WI38 (cell line): ENCODE measurements around the gene YDJC.

Experiments used
- H3K4me3 ChIP-seq: 2 replicates; pipeline ENCODE4 v1.5.1; 2011; ENCODE audit warnings: low read depth, mild to moderate bottlenecking, control low read depth, low read length
- TF ChIP-seq, protein P1 (sequence below): IDR thresholded peaks from 2 replicates; pipeline ENCODE4 v1.5.1; 2012; ENCODE audit warnings: low read depth, mild to moderate bottlenecking, control low read depth, low read length

YDJC gene

DNA sequence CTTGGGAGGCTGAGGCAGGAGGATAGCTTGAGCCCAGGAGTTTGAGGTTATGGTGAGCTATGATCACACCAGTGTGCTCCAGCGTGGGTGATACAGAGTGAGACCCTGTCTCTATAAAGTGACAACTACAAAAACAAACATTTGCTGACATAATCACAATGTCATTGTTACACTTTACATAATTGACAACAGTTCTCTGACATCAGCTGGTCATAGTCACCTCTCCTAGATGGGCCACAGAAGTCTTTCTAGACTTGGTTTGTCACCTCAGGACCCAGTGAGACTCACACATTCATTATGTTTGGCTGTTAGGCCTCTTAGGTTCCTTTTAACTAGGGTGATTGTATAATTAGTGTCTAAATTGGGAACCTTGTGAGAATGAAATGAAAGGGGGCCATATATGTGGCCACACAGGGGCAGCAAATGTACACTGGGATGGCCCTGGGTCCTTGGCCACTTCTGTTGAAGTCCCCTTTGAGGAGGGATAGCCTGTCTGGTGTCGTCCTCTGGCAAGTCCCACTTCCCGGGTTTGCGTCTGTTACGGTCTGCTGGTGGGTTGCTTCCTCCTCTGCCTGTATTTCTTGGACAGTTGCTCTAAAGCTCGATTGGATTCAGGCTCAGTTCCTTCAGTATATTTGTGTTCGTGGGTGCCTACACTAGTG lies 30.2 kb upstream of the YDJC start:
- TF ChIP-seq, protein P1, sequence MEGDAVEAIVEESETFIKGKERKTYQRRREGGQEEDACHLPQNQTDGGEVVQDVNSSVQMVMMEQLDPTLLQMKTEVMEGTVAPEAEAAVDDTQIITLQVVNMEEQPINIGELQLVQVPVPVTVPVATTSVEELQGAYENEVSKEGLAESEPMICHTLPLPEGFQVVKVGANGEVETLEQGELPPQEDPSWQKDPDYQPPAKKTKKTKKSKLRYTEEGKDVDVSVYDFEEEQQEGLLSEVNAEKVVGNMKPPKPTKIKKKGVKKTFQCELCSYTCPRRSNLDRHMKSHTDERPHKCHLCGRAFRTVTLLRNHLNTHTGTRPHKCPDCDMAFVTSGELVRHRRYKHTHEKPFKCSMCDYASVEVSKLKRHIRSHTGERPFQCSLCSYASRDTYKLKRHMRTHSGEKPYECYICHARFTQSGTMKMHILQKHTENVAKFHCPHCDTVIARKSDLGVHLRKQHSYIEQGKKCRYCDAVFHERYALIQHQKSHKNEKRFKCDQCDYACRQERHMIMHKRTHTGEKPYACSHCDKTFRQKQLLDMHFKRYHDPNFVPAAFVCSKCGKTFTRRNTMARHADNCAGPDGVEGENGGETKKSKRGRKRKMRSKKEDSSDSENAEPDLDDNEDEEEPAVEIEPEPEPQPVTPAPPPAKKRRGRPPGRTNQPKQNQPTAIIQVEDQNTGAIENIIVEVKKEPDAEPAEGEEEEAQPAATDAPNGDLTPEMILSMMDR, result no peak
- no peak overlapping the region for H3K4me3 ChIP-seq

DNA sequence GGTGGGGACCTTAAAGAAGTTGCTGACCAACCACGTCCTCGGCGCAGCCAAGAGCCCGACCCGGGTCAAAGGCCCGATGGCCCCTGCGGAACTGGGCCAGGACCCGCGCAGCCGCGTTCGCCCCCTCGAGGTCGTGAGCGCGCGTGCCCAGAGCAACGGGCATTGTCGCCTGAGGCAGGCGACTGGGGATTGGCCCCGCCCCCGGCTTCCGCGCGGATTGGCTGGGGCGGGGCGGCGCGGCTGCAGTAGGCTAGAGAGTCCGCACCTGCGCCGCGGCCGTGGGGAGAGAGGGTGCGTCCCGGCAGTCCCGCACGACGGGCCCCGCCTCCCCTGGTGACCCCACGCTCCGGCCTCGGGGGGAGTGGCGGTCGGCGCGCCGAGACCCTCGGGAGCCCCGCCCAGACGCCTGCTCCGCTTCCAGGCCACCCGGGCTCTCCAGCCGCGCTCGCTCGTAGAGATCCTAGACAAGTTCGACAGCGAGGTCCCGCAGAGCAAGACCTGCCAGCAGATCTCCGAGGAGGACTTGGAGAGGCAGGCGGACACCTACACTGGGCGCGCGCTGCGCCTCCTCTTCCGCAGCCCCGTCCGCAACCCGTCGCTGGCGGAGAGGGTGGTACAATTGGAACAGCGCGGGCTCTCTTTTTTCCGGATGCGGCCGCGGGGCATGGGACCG lies 27.7 kb upstream of the YDJC start:
- H3K4me3 ChIP-seq, result peak overlapping the region; percentile 60

DNA sequence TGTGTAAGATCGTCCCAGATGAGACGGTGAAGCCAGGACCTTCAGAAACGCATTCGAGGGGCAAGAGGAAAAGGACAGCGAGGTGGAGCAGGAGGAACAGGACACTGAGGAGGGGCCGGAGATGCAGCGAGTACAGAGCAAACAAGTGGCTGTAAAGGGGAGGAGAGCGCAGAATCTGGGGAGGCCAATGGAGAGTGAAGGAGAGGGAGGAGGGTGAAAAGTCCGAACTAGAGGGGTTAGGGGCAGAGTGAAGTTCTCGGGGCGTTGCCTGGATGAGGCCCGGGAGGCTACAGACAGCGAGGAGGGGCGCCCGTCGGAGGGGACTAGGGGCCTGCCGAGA lies 27.2 kb upstream of the YDJC start:
- TF ChIP-seq, protein P1, result no peak
- H3K4me3 ChIP-seq, result peak overlapping the region; percentile 60

More for the DNA sequence above, 27.7 kb upstream of the YDJC start:
- TF ChIP-seq, protein P1, result 0 out of 2 replicates have a peak, but pooled peaks have one; percentile 8

DNA sequence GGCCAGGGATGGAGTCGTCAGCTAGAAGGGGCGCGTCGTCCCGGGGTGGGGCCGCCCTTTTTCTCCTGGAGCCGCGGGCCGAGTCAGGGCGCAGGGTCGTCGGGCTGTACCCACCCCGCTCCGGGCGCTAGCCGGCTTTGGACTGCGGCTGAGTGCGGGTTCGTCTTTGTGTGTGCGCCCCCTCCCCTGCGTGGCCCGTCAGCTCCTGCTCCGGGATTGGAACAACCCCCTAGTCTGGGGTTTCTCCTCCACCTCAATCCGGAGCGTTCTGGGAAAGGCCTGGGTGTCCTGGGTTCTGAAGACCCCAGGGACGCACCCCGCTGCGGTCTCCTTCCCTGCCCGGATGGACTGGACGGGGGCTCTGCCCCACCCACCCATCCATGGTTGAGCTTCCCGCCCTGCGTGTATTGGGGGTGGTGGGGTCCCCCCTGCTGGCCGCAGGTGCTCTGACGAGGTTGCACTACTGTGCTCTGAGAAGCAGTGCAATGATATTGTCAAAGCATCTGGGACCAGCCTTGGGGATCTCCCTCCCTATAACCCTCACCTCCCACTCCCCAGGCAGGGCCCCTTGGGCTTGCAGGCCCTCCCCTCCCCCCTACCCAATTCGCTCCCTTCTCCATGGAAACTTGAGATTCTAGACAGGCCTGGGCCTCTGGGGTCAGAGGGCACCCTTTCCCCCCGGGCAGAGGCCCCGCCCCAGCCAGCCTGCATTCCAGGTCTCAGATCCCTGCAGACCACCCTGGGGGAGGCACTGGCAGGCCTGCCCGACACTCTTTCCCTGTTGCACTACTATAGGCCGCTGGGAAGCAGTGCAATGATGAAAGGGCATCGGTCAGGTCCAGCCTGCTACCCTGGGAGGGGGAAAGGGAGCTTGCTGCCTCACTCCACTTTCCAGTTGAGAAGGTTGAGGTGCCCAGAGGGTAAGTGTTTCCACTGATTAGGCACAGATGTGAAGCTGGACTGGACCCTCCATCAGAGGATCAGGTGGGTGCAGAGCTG lies 23.0 kb upstream of the YDJC start:
- TF ChIP-seq, protein P1, result no peak
- H3K4me3 ChIP-seq, result peak overlapping the region; percentile 82

DNA sequence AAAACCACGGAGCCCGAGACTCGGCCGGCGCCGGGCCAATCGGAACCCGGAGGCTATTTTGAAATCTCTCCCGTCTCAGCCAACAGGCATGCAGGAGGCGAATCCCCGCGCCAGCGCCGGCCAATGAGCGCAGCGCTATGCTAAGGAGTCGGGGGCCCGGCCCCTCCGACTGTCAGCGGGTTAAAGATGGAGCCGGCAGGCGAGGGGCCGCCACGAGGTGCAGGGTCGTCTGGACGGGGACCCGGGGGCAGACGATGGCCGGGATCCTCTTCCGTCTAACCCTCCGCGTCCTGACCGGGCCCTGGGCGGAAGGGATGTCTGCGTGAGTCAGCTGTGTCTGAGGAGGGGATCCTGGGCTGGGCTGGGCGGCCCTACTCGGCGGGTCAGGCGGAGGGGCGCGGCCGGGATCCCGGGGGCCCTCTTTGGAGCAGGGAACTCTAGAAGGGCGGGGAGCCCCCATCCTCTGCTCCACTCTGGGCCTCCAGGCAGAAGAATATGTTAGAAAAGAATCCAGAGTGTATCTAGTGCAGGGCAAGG lies 22.3 kb upstream of the YDJC start:
- peak overlapping the region; percentile 82 for H3K4me3 ChIP-seq
- TF ChIP-seq, protein P1, result no peak

DNA sequence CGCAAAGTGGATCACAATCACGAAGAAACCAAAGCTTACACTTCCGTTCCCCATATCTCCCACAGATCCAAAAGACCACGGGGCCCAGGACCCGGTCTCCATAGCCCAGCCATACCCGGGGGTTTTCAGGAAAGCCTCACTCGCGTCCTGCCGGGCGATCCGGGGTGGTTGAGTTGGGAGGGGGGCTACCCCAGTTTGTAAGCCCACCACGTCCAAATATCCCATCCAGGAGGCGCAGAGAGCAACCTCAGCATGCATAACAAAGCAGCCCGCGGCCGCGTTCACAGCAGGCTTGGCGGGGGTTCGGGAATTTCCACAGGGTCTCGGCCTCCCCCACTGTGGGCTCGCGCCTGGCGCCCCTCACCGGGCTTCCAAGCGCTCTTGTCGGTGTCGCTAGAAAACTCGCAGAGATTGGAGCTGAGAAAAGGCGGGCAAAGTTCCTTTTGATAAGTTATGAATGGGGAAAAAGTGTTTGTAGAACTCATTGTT lies 21.7 kb upstream of the YDJC start:
- TF ChIP-seq, protein P1, result no peak
- H3K4me3 ChIP-seq, result peak overlapping the region; percentile 82
